ENCODE measurements around the gene FGD3.

FGD3 gene

GRCh38 chr9:92954886-92955285 is 7.6 kb downstream of the FGD3 start:
- no peak overlapping the region for H3K4me3 ChIP-seq (ENCODE audit: low read depth, low read length)

GRCh38 chr9:92960561-92961290 is 13.4 kb downstream of the FGD3 start:
- H3K4me3 ChIP-seq (ENCODE audit: low read depth, low read length) = no peak overlapping the region

GRCh38 chr9:92961627-92962302 is 14.4 kb downstream of the FGD3 start:
- no peak overlapping the region for H3K4me3 ChIP-seq (ENCODE audit: low read depth, low read length)

- H3K4me3 ChIP-seq (ENCODE audit: low read depth, low read length) = no peak overlapping the region
These were observed 15.0 kb downstream of the FGD3 start for GRCh38 chr9:92962303-92962649.

GRCh38 chr9:92962846-92963245 is 15.5 kb downstream of the FGD3 start:
- H3K4me3 ChIP-seq (ENCODE audit: low read depth, low read length) = no peak overlapping the region

GRCh38 chr9:92963831-92964606 is 16.7 kb downstream of the FGD3 start:
- no peak overlapping the region for H3K4me3 ChIP-seq (ENCODE audit: low read depth, low read length)

GRCh38 chr9:92964607-92965060 is 17.3 kb downstream of the FGD3 start:
- H3K4me3 ChIP-seq (ENCODE audit: low read depth, low read length) = no peak overlapping the region

GRCh38 chr9:92965061-92965758 is 17.9 kb downstream of the FGD3 start:
- no peak overlapping the region for H3K4me3 ChIP-seq (ENCODE audit: low read depth, low read length)

GRCh38 chr9:92965759-92966517 is 18.6 kb downstream of the FGD3 start:
- H3K4me3 ChIP-seq (ENCODE audit: low read depth, low read length) = no peak overlapping the region

- no peak overlapping the region for H3K4me3 ChIP-seq (ENCODE audit: low read depth, low read length)
These were observed 19.1 kb downstream of the FGD3 start for GRCh38 chr9:92966518-92966800.

- H3K4me3 ChIP-seq (ENCODE audit: low read depth, low read length) = no peak overlapping the region
These were observed 20.8 kb downstream of the FGD3 start for GRCh38 chr9:92968081-92968480.

- H3K4me3 ChIP-seq (ENCODE audit: low read depth, low read length) = no peak overlapping the region
These were observed 22.5 kb downstream of the FGD3 start for GRCh38 chr9:92969516-92970466.

- H3K4me3 ChIP-seq (ENCODE audit: low read depth, low read length) = no peak overlapping the region
These were observed 23.2 kb downstream of the FGD3 start for GRCh38 chr9:92970467-92970923.

GRCh38 chr9:92971121-92971520 is 23.8 kb downstream of the FGD3 start:
- no peak overlapping the region for H3K4me3 ChIP-seq (ENCODE audit: low read depth, low read length)

- no peak overlapping the region for H3K4me3 ChIP-seq (ENCODE audit: low read depth, low read length)
These were observed 24.5 kb downstream of the FGD3 start for GRCh38 chr9:92971776-92972175.

GRCh38 chr9:92973700-92974099 is 26.4 kb downstream of the FGD3 start:
- no peak overlapping the region for H3K4me3 ChIP-seq (ENCODE audit: low read depth, low read length)

GRCh38 chr9:92974161-92974661 is 26.9 kb downstream of the FGD3 start:
- no peak overlapping the region for H3K4me3 ChIP-seq (ENCODE audit: low read depth, low read length)

GRCh38 chr9:92974761-92975755 is 27.7 kb downstream of the FGD3 start:
- H3K4me3 ChIP-seq (ENCODE audit: low read depth, low read length) = no peak overlapping the region

Measured in iPS-11a (cell line).